ENCODE results near the gene TMEM219.
A peak's percentile ranks its signal among the peaks of the same experiment; 100 is the strongest.

The TMEM219 gene

GRCh38 chr16:29995911-29996765, 34.3 kb downstream of the TMEM219 start, which contains the start of gene INO80E:
INO80E (plus strand) TSS chr16:29996241; CDS start chr16:29996311, 70 bp downstream.
- Histone ChIP-seq H3K27ac (replicated peaks) (peak within 1 kb of the TSS; percentile 99), H3K4me3 (replicated peaks; ENCODE audit: insufficient read depth, low read length) (peak within 1 kb of the TSS; percentile 90), H3K27me3 (ENCODE audit: insufficient read depth, poor library complexity, severe bottlenecking) (no peaks in the 10 kb centered on the region)
- peak; percentile 93 to 99 for DNase-seq (ENCODE audit: low read depth in 1 of 2, low spot score in 1 of 2)
- TF ChIP-seq GABPA (IDR thresholded peaks at IDR 0.05; ENCODE audit: low read depth) (peak; percentile 51; the same call in 1 of the 2 replicates), SPI1 (IDR thresholded peaks at IDR 0.05; ENCODE audit: borderline replicate concordance, low read depth) (no peak), POLR2AphosphoS5 (IDR thresholded peaks at IDR 0.05; ENCODE audit: low read depth) (peak; percentile 73; the same call in 1 of the 2 replicates), REST (IDR thresholded peaks at IDR 0.05; ENCODE audit: insufficient replicate concordance, low read depth) (peak; percentile 68)

DNA sequence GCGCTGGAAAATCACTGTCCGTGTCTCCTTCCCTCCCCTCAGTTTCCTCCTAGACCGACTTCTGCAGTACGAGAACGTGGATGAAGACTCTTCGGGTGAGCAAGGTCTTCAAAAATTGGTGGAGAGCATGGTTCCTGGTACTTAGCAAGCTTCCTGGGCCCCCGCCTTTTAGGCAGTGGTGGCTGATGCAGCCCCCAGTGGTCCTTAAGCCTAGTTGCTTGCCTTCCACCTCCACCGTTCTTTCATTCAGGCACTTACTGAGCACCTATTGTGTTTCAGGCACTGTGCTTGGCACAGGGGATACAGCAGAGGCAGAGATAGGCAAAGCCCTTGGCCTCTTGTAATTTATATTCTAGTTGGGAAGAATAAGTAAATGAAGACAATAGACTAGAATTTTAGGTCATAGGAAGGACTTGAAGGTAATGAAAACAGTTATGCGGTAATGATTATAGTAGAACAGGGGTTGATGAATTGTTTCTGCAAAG, 34.9 kb downstream of the TMEM219 start:
- peak overlapping the region; percentile 99 for H3K27ac ChIP-seq (replicated peaks)
- TF ChIP-seq CTCF (IDR thresholded peaks at IDR 0.05; ENCODE audit: insufficient read depth, low read length) (no peak), GABPA (IDR thresholded peaks at IDR 0.05; ENCODE audit: low read depth) (no peak), POLR2AphosphoS5 (IDR thresholded peaks at IDR 0.05; ENCODE audit: low read depth) (no peak), SPI1 (IDR thresholded peaks at IDR 0.05; ENCODE audit: borderline replicate concordance, low read depth) (no peak), REST (IDR thresholded peaks at IDR 0.05; ENCODE audit: insufficient replicate concordance, low read depth) (no peak)
- no peak for DNase-seq (ENCODE audit: low read depth in 1 of 2, low spot score in 1 of 2)

GRCh38 chr16:29999605-30000004, 37.7 kb downstream of the TMEM219 start:
- no peak for DNase-seq (ENCODE audit: low read depth in 1 of 2, low spot score in 1 of 2)
- H3K27me3 ChIP-seq (ENCODE audit: insufficient read depth, poor library complexity, severe bottlenecking): no peaks in the 10 kb centered on the region
- TF ChIP-seq CTCF (IDR thresholded peaks at IDR 0.05; ENCODE audit: insufficient read depth, low read length) (no peak), REST (IDR thresholded peaks at IDR 0.05; ENCODE audit: insufficient replicate concordance, low read depth) (no peak), POLR2AphosphoS5 (IDR thresholded peaks at IDR 0.05; ENCODE audit: low read depth) (no peak), GABPA (IDR thresholded peaks at IDR 0.05; ENCODE audit: low read depth) (no peak), SPI1 (IDR thresholded peaks at IDR 0.05; ENCODE audit: borderline replicate concordance, low read depth) (no peak)
- H3K27ac ChIP-seq (replicated peaks): no peak overlapping the region
- no peak overlapping the region for H3K4me3 ChIP-seq (replicated peaks; ENCODE audit: insufficient read depth, low read length)

More for the DNA sequence above, 34.9 kb downstream of the TMEM219 start:
- Histone ChIP-seq H3K4me3 (replicated peaks; ENCODE audit: insufficient read depth, low read length) (peak overlapping the region; percentile 90), H3K27me3 (ENCODE audit: insufficient read depth, poor library complexity, severe bottlenecking) (no peaks in the 10 kb centered on the region)
